ENCODE measurements around the gene CRTC3. TPM values are rescaled to one million over a fixed set of nuclear protein-coding genes. Genes with fewer than 3 reads are reported as not detected.

The CRTC3 gene
- total RNA-seq, 1 experiment from 2014 or later, result 3.9 TPM

DNA sequence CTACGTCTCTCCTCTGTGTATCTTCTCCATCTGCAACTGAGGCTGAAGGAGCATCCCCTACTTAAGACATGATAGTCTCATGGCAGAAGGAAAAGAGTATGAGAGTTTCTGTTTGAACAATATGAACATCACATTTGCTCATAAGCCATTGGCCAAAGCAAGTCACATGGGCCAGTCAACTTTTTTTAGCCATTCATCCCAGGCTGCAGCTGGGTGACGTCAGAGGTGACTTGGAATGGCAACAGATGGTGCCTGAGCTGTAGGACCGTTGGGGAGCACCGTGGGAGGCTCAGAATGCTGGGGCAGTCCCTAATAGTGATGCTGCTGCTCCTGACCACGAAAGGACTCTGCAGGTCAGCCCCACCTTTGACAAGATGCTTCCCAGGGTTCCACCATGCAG, 58.7 kb downstream of the CRTC3 start:
- H4K20me1 ChIP-seq (ENCODE audit: control insufficient read depth, insufficient read depth, insufficient read length), result no peaks in the 10 kb centered on the region
- no peaks in the 10 kb centered on the region for H3K9me3 ChIP-seq (ENCODE audit: control insufficient read depth, low read depth, low read length)
- no peak for DNase-seq
- H2AK5ac ChIP-seq (ENCODE audit: insufficient read length, low read length), result no peak overlapping the region
- H3K14ac ChIP-seq (ENCODE audit: insufficient read depth, low read length), result no peak overlapping the region
- no peak overlapping the region for H2BK12ac ChIP-seq (ENCODE audit: insufficient read length, low read depth, low read length)
- no CpG with 5 or more reads among the region's 5 CpGs for WGBS (ENCODE audit: extremely low coverage, insufficient read length, low lambda C conversion rate)
- no peak overlapping the region for H4K91ac ChIP-seq (ENCODE audit: insufficient read length, low read depth, low read length)
- no peak overlapping the region for H2BK120ac ChIP-seq (ENCODE audit: low read depth, low read length, poor library complexity, severe bottlenecking)
- no peak overlapping the region for H2BK5ac ChIP-seq (ENCODE audit: insufficient read length, low read length)
- no peak overlapping the region for H4K8ac ChIP-seq (replicated peaks; ENCODE audit: insufficient read length, low read depth, low read length)
- H3K79me1 ChIP-seq (ENCODE audit: insufficient read depth, low read depth, low read length, poor library complexity, severe bottlenecking), result peaks cover 3% of the 10 kb centered on the region
- no peak overlapping the region for H3K56ac ChIP-seq (ENCODE audit: insufficient read length, low read depth, low read length)
- Mint-ChIP-seq H3K4me3 (no peak overlapping the region), H3K36me3 (ENCODE audit: insufficient read depth in 1 of 3, low read depth in 3 of 3) (no peaks in the 10 kb centered on the region), H3K27me3 (ENCODE audit: low read depth) (peaks cover 33% of the 10 kb centered on the region), H3K4me1 (peaks cover 11 to 23% of the 10 kb centered on the region in 2 experiments), H3K9me3 (no peaks in the 10 kb centered on the region), H3K27ac (peak overlapping the region in 1 of 3 experiments; percentile 9; a peak in 1 of 7 replicates)
- no peak overlapping the region for H3K23ac ChIP-seq (ENCODE audit: insufficient read length, low read depth, low read length)
- no peak overlapping the region for H2BK15ac ChIP-seq (ENCODE audit: low read depth, low read length)
- no peaks in the 10 kb centered on the region for H3K23me2 ChIP-seq (ENCODE audit: insufficient read length, low read depth, low read length, poor library complexity, severe bottlenecking)
- no peaks in the 10 kb centered on the region for H3K79me2 ChIP-seq (ENCODE audit: insufficient read depth, low read length)
- no peak for TF ChIP-seq CTCF (conservative IDR thresholded peaks at IDR 0.05)
- H3K4me2 ChIP-seq (ENCODE audit: insufficient read depth, insufficient read length, low read length), result no peak overlapping the region
- H3K4ac ChIP-seq (ENCODE audit: low read depth, low read length), result no peak overlapping the region
- H3K27ac ChIP-seq (ENCODE audit: insufficient read length, low read depth, low read length), result no peak overlapping the region
- H4K5ac ChIP-seq (ENCODE audit: insufficient read length, low read depth, low read length), result no peak overlapping the region
- no peak overlapping the region for H2BK20ac ChIP-seq (ENCODE audit: low read depth, low read length, poor library complexity, severe bottlenecking)
- no peak overlapping the region for H2AFZ ChIP-seq (ENCODE audit: low read length)
- H3T11ph ChIP-seq (ENCODE audit: low read length), result no peak overlapping the region
- H3K9ac ChIP-seq (ENCODE audit: extremely low read depth, insufficient read length, low read length), result no peak overlapping the region
- H3K4me1 ChIP-seq (ENCODE audit: insufficient read depth, low read length), result no peaks in the 10 kb centered on the region; the same call in 1 of the 2 replicates
- H3K27me3 ChIP-seq (ENCODE audit: insufficient read depth, low read length), result peaks cover 8% of the 10 kb centered on the region
- no peak overlapping the region for H3K18ac ChIP-seq (ENCODE audit: insufficient read length, low read depth, low read length)
